A549 (cell line): ENCODE measurements around the gene ATG13.

ENCODE experiments used
- EP300 ChIP-seq, 2 experiments: fragments of >200 bp; sonication (Bioruptor Twin); formaldehyde crosslinking; IDR thresholded peaks; 2 replicates in 1 of 2; 3 replicates in 1 of 2; pipeline ENCODE4 v1.6.1; 2016 to 2017
- ESRRA ChIP-seq: fragments of 150-350 bp; IDR thresholded peaks from 2 replicates; pipeline ENCODE4 v1.6.1; 2014; ENCODE audit warnings: mild to moderate bottlenecking, low read length, borderline replicate concordance
- GATA3 ChIP-seq: IDR thresholded peaks from 2 replicates; pipeline ENCODE4 v1.6.1; 2012; ENCODE audit warnings: borderline replicate concordance
- HOXA7 ChIP-seq: fragments of 250-450 bp; sonication (Bioruptor Pico); IDR thresholded peaks from 2 replicates; pipeline ENCODE4 v1.5.0; 2020; ENCODE audit warnings: mild to moderate bottlenecking, moderate library complexity
- KDM1A ChIP-seq: fragments of 200-600 bp; sonication (generic); IDR thresholded peaks from 2 replicates; pipeline ENCODE4 v1.6.1; 2016; ENCODE audit warnings: low read depth, mild to moderate bottlenecking
- KDM5A ChIP-seq: fragments of 200-600 bp; sonication (generic); IDR thresholded peaks from 2 replicates; pipeline ENCODE4 v1.6.1; 2016; ENCODE audit warnings: antibody characterized with exemption, mild to moderate bottlenecking
- MAZ ChIP-seq: fragments of 150-350 bp; IDR thresholded peaks from 2 replicates; pipeline ENCODE4 v1.6.1; 2014; ENCODE audit warnings: antibody characterized with exemption, low read depth, low read length, borderline replicate concordance
- PBX3 ChIP-seq: IDR thresholded peaks from 2 replicates; pipeline ENCODE4 v1.6.1; 2012
- POLR2A ChIP-seq: IDR thresholded peaks from 2 replicates; pipeline ENCODE4 v1.6.1; 2012; ENCODE audit warnings: mild to moderate bottlenecking, low read length
- RAD21 ChIP-seq, 2 experiments: fragments of >200 bp in 1 of 2; sonication (Bioruptor Twin) in 1 of 2; formaldehyde crosslinking in 1 of 2; IDR thresholded peaks in 1 of 2; conservative IDR thresholded peaks in 1 of 2; 2 replicates in 1 of 2; 3 replicates in 1 of 2; pipeline ENCODE4 v1.6.1; 2012 to 2018; ENCODE audit warnings: inconsistent platforms in 1 of 2
- RCOR1 ChIP-seq: fragments of 150-350 bp; IDR thresholded peaks from 2 replicates; pipeline ENCODE4 v1.6.1; 2014; ENCODE audit warnings: antibody characterized with exemption, low read length, low read depth
- RFX5 ChIP-seq: fragments of 450-650 bp; IDR thresholded peaks from 2 replicates; pipeline ENCODE4 v1.7.1; 2014; ENCODE audit warnings: antibody characterized with exemption, mild to moderate bottlenecking, moderate library complexity
- USF2 ChIP-seq: fragments of 450-650 bp; IDR thresholded peaks from 2 replicates; pipeline ENCODE4 v1.6.1; 2014; ENCODE audit warnings: antibody characterized with exemption
- TF ChIP-seq, protein P1 (sequence below): fragments of >200 bp; sonication (Bioruptor Twin); formaldehyde crosslinking; IDR thresholded peaks from 3 replicates; pipeline ENCODE4 v1.5.1; 2016

- TF ChIP-seq EP300 (IDR thresholded peaks at IDR 0.05) (no peak), POLR2A (no peak), USF2 (no peak), RAD21 (conservative IDR thresholded peaks at IDR 0.05 in 1 of 2, IDR thresholded peaks at IDR 0.05 in 1 of 2) (no peak), RCOR1 (no peak), KDM1A (no peak), RFX5 (no peak), HOXA7 (CRISPR knock-in tag) (no peak), KDM5A (no peak), ESRRA (no peak), GATA3 (no peak), PBX3 (no peak), MAZ (no peak)
- TF ChIP-seq, protein P1, sequence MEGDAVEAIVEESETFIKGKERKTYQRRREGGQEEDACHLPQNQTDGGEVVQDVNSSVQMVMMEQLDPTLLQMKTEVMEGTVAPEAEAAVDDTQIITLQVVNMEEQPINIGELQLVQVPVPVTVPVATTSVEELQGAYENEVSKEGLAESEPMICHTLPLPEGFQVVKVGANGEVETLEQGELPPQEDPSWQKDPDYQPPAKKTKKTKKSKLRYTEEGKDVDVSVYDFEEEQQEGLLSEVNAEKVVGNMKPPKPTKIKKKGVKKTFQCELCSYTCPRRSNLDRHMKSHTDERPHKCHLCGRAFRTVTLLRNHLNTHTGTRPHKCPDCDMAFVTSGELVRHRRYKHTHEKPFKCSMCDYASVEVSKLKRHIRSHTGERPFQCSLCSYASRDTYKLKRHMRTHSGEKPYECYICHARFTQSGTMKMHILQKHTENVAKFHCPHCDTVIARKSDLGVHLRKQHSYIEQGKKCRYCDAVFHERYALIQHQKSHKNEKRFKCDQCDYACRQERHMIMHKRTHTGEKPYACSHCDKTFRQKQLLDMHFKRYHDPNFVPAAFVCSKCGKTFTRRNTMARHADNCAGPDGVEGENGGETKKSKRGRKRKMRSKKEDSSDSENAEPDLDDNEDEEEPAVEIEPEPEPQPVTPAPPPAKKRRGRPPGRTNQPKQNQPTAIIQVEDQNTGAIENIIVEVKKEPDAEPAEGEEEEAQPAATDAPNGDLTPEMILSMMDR, result no peak
Measured at GRCh38 chr11:46679241-46680163, 62.1 kb downstream of the ATG13 start.
